Stimulated activated effector memory CD8-positive, alpha-beta T cell treated with anti-CD3 and anti-CD28 coated beads, Interleukin-12 subunit alpha, Interleukin-12 subunit beta, amount 100 ng/mL, for 72 hours (primary cell): ENCODE data around the gene THAP5.
A peak's percentile ranks its signal among the peaks of the same experiment; 100 is the strongest.

ENCODE experiments used
- ATAC-seq: fragments of 150-1000 bp; cut with Tn5 transposase; 2 replicates; pipeline ENCODE4 v1.10.0; 2021
- DNase-seq, 2 donors: peaks; one replicate each; pipeline ENCODE4 v3.0.0; 2021 to 2022; ENCODE audit warnings: low spot score in 2 of 2
- H3K27ac Mint-ChIP-seq: one replicate; pipeline ENCODE4 v1.8.0; 2022; ENCODE audit warnings: mild to moderate bottlenecking, mixed read lengths
- H3K36me3 Mint-ChIP-seq: one replicate; pipeline ENCODE4 v1.8.0; 2022; ENCODE audit warnings: mild to moderate bottlenecking, mixed read lengths
- H3K4me1 Mint-ChIP-seq: one replicate; pipeline ENCODE4 v1.8.0; 2022; ENCODE audit warnings: mixed read lengths
- H3K4me3 Mint-ChIP-seq: one replicate; pipeline ENCODE4 v1.8.0; 2022; ENCODE audit warnings: mild to moderate bottlenecking, mixed read lengths
- H3K9me3 Mint-ChIP-seq: one replicate; pipeline ENCODE4 v1.8.0; 2022; ENCODE audit warnings: mixed read lengths

Gene THAP5, protein sequence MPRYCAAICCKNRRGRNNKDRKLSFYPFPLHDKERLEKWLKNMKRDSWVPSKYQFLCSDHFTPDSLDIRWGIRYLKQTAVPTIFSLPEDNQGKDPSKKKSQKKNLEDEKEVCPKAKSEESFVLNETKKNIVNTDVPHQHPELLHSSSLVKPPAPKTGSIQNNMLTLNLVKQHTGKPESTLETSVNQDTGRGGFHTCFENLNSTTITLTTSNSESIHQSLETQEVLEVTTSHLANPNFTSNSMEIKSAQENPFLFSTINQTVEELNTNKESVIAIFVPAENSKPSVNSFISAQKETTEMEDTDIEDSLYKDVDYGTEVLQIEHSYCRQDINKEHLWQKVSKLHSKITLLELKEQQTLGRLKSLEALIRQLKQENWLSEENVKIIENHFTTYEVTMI

DNA sequence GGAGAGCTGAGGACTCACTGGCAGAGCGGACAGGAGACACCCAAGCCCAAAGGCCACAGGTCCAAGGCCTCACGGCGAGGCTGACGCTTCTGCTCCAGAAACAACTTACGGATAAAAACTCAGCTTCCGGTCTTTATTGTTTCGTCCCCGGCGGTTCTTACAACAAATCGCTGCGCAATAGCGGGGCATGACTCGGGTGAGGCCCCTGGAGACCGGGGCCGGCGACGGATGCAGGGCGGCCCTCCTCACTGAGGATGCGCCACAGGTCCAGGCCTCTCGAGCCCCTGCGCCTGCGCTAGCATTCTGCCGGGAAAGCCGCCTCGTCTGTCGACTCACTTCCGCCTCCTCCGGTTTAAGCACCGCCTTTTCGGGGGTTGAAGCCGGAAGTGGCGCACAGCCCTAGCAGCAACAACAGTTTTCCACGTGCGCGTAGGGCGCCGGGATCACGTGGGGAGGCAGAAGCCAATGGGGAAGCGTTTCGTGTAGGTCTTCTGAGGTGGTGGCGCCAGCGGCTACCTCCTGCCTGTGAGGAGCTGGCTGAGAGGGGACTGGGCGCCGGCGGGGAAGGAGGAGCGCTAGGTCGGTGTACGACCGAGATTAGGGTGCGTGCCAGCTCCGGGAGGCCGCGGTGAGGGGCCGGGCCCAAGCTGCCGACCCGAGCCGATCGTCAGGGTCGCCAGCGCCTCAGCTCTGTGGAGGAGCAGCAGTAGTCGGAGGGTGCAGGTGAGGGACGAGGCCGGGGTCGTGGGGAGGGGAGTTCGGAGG is at the start of gene THAP5, which contains the start of gene DNAJB9:
Gene THAP5 (minus strand): TSS at position 326 of the 765 bp plus-strand sequence. CDS start 137 bp downstream, at position 189.
Gene DNAJB9 (plus strand): TSS at position 494 of the 765 bp plus-strand sequence. CDS start 1,853 bp downstream, outside the sequence.
- ATAC-seq (peak; percentile 93), DNase-seq (peak; percentile 92 to 99)
- Mint-ChIP-seq H3K27ac (peak within 1 kb of the TSS; percentile 100), H3K36me3 (peaks cover 75% of the 10 kb centered on the region), H3K4me1 (peaks cover 35% of the 10 kb centered on the region), H3K4me3 (peak within 1 kb of the TSS; percentile 95), H3K9me3 (no peaks in the 10 kb centered on the region)

DNA sequence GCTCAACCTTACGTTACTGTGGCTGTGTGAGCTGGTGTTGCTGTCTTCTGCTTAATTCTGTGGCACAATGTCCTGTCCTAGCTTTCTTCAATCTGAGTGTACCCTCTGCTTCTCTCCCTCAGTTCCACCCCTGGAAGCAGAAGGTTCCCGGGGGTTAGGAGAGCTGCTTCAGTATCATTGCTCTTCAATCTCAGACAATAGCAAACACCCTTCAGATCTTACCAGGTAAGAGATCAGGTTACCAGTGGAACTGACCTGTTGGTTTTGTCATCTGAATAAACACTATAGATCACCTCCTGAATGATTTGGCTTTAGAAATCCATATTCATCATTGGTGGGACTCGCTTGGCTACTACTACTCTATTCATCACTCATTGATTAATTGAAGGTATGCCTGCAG is 48.5 kb upstream of the THAP5 start:
- Mint-ChIP-seq H3K9me3 (no peaks in the 10 kb centered on the region), H3K4me3 (no peak overlapping the region), H3K36me3 (no peaks in the 10 kb centered on the region), H3K4me1 (no peaks in the 10 kb centered on the region), H3K27ac (no peak overlapping the region)
- no peak for ATAC-seq
- DNase-seq: no peak

DNA sequence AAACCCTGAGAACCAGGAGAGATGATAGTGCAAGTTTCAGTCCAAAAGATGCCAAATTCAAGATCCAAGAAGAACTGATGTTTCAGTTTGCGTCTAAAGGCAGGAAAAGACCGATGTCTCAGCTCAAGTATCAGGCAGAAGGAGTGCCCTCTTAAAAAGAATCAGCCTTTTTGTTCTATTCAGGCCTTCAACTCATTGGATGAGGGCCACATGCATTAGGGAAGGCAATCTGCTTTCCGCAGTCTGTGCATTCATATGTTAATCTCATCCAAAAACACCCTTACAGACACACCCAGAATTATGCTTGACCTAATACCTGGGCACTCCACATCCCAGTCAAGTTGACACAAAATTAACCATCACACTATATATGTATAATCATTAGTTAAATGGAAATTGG is 45.4 kb upstream of the THAP5 start:
- Mint-ChIP-seq H3K27ac (no peak overlapping the region), H3K36me3 (no peaks in the 10 kb centered on the region), H3K9me3 (no peaks in the 10 kb centered on the region), H3K4me1 (no peaks in the 10 kb centered on the region), H3K4me3 (no peak overlapping the region)
- no peak for ATAC-seq
- DNase-seq: no peak

DNA sequence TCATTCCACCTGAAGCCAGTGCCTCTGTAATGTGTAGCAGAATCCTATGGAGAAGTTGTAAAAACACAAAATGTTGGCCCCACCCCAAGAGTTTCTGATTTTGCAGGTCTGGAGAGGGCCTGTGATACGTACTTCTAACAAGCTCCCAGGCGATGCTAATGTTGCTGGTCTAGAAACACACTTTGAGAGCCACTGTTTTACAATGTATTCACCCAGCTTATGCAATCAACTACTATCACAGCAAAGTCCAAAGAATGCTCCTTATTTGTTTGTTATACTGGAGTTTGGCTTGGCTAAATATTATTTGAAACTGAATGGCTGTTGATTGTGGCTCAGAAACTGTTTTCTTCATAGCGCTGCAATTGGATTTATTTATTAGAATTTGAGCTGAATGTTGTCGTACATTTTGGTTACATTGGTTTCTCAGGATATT is 44.5 kb upstream of the THAP5 start:
- DNase-seq (no peak), ATAC-seq (no peak)
- no peaks in the 10 kb centered on the region for H3K9me3 Mint-ChIP-seq
- no peaks in the 10 kb centered on the region for H3K4me1 Mint-ChIP-seq
- no peak overlapping the region for H3K4me3 Mint-ChIP-seq
- H3K27ac Mint-ChIP-seq: no peak overlapping the region
- H3K36me3 Mint-ChIP-seq: no peaks in the 10 kb centered on the region

DNA sequence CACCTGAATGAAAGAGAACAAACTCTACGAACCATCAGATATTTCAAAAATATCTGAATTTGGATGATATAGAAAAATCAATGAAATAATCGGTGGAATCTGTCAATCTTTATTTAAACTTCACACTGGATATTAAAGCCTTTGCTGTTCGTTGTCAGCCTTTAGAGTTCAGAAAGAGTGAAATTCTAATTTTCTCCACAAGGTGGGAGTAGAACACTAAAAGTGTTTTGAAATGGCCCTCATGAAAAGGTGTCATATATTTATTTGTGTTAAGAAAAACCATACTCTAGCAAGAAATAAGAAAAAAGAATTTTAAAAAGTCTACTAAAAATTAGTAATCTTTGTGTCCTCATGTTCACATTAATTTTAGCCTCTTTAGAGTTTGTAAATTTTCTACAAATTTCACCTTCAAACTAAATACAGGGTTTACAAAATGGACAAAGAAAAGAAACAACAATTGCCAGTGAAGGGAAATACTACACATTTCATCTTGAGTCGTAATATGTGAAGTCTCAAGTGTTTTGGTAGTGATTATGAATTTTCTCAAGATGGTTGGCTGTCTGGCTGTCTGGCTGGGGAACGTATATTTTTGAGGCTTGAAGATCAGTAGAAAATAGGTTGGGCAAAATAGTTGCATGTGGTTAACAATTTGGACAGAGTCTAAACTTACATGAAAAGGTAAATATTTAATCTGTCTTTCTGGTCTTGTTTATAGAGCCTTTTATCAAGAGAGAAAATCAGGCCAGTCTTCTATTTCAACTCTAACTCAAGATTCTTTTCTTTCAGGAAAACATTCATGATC is 43.8 kb upstream of the THAP5 start:
- Mint-ChIP-seq H3K4me3 (no peak overlapping the region), H3K27ac (no peak overlapping the region), H3K4me1 (no peaks in the 10 kb centered on the region), H3K36me3 (no peaks in the 10 kb centered on the region), H3K9me3 (no peaks in the 10 kb centered on the region)
- ATAC-seq (no peak), DNase-seq (no peak)

DNA sequence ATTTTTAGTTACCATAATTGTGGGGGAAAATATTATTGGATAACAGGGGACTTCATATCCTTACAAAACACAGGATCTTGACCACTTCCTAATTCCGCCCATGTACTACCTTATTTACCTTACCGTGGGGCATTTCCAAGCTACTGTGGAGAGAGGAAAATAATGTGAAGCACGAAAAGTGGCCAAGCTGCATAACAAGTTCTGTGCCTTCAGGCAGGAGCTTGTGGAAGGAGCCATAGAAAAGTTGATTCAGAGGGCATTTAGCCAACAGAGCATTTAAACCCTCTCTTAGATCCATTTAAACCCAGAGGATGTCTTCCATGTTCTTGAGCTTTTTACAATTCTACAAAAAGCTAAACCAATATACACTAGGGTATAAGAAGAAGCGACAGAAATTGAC is 41.8 kb upstream of the THAP5 start:
- ATAC-seq (no peak), DNase-seq (no peak)
- H3K9me3 Mint-ChIP-seq: no peaks in the 10 kb centered on the region
- H3K4me3 Mint-ChIP-seq: no peak overlapping the region
- H3K36me3 Mint-ChIP-seq: no peaks in the 10 kb centered on the region
- peaks cover 2% of the 10 kb centered on the region for H3K4me1 Mint-ChIP-seq
- H3K27ac Mint-ChIP-seq: no peak overlapping the region

DNA sequence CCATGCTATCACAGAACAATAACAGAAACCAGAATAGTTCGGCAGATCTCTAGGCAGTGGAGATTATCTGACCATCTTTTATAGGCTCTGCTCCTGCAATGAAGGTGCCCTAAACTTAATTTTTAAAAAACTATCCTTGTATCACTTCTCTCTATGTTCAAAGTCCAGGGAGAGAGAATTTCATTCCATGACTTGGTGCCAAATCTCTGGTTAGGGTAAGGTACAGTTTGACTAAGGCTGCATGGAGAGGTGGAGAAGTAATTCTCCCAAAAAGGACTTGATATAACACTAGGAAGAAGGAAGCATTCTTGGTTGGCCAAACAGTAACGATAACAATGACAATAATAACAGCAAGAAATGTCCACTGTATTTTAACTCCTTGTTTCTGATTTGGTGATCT is 40.1 kb upstream of the THAP5 start:
- Mint-ChIP-seq H3K36me3 (no peaks in the 10 kb centered on the region), H3K4me1 (peaks cover 6% of the 10 kb centered on the region), H3K27ac (no peak overlapping the region), H3K4me3 (no peak overlapping the region), H3K9me3 (no peaks in the 10 kb centered on the region)
- DNase-seq (no peak), ATAC-seq (no peak)

DNA sequence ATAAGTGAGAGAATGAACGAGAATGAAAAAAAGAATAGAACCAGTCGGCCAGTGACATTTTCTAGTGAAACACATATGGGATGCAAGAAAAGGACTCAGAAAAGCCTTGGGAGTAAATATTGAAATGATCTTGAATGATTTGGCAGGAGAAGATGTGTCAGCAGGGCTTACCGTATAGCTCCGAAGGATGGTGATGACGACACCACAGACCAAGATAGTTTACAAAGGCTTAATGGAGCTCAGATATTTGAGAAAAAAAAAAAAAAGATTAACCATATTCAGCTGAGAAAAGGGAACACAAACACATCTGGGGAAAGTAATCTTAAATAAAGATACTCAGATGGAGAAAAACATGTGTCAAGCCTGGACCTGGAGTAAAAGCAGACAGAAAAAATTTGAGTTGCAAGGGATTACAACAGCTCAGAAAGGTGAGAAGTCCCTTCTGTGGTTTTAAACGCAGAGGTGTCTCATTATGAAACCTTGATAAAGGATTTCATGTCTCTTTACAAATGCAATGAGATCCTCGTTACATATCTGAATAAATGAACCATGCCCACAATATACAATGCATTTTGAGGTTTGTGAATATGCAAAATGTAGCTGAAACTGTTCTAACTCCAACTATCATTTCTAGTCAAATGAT is 36.2 kb upstream of the THAP5 start:
- ATAC-seq (peak; percentile 75), DNase-seq (no peak)
- Mint-ChIP-seq H3K4me1 (peaks cover 6% of the 10 kb centered on the region), H3K4me3 (no peak overlapping the region), H3K27ac (no peak overlapping the region), H3K36me3 (no peaks in the 10 kb centered on the region), H3K9me3 (no peaks in the 10 kb centered on the region)

DNA sequence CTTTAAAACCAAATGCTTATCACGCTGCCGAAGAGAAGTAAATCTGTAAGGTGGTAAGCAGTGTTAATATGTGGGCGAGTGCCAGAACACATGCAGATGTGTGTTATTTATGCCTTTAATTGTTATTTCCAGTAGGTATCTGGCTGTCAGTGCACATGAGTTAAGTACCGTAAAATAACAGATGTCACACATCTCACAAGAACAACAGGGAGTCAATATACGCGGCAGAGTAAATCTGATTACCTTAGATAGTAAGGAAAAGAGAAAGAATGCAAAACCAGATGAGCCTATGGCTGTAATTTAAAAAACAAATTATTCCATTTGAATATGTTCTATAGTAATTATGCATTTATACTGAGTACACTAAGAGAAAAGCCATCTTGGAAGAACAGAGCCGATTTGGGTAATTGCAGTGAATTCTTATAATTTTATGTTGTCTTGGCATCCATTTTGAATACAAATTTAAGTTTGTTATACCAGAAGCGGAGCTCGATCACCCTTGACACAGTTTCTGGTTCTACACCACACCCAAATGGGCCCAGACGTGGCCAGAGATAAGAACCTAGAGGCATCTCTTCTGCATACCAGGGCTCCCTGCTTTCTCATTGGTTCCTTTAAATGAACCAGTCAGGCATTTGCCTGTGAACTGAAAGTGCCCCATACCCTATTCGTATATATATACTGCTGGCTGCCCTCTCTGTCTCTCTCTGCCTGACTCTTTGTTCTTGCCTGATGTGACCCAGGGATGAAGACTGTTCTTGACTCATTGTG is 35.0 kb upstream of the THAP5 start:
- H3K9me3 Mint-ChIP-seq: no peaks in the 10 kb centered on the region
- H3K36me3 Mint-ChIP-seq: no peaks in the 10 kb centered on the region
- DNase-seq: no peak
- ATAC-seq: no peak
- H3K27ac Mint-ChIP-seq: no peak overlapping the region
- peaks cover 6% of the 10 kb centered on the region for H3K4me1 Mint-ChIP-seq
- H3K4me3 Mint-ChIP-seq: no peak overlapping the region

DNA sequence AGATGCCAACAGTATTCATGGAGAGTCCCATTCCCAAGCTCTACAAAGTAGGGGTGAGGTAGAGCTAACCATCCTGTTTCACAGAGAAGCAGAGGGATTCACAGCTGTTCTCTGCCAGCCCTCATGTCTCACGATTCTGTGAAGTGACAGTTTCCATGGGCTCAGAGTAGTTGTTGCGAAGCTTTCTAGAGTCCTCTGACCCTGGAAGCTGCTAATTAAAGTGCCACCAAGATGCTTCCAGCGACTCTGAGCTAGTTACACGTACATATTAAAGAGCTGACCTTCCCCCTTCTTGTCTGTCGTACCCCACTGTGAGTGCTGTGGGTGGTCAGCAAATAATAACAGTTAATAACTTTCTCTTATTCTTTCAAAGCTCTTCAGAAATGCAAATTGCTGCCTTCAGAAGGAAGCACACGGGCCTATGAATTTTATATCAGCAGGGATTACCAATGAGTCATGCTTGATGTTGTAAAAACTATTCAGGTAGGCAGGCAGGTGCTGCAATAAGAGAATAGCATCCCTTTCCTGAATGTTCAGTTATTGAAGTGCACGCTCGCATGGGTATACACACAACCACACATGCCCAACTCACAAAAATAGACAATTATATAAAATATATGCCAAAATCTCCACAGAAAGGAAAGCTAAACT is 34.3 kb upstream of the THAP5 start:
- H3K9me3 Mint-ChIP-seq: no peaks in the 10 kb centered on the region
- H3K27ac Mint-ChIP-seq: no peak overlapping the region
- DNase-seq: no peak
- H3K4me3 Mint-ChIP-seq: no peak overlapping the region
- no peaks in the 10 kb centered on the region for H3K36me3 Mint-ChIP-seq
- H3K4me1 Mint-ChIP-seq: peaks cover 6% of the 10 kb centered on the region
- ATAC-seq: no peak

DNA sequence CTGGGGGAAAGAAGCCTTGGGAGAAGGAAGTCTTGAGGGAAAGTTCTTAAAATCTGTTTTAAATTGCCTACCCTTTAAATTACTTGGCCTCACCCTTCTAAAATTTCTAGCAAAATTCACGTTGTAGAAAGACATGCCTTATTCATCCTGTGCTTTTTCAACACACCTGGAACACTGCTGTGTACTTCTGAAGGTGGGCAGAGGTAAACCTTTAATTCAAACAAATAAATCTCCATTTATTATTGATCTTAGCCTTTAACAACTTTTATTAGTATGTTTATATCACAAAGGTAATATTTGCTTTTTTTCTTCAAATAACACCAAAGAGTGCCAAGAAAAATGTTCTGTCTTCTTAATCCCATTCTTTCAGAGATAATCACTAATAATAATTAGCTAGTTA is 30.9 kb upstream of the THAP5 start:
- H3K27ac Mint-ChIP-seq: no peak overlapping the region
- H3K4me1 Mint-ChIP-seq: no peaks in the 10 kb centered on the region
- no peak for DNase-seq

DNA sequence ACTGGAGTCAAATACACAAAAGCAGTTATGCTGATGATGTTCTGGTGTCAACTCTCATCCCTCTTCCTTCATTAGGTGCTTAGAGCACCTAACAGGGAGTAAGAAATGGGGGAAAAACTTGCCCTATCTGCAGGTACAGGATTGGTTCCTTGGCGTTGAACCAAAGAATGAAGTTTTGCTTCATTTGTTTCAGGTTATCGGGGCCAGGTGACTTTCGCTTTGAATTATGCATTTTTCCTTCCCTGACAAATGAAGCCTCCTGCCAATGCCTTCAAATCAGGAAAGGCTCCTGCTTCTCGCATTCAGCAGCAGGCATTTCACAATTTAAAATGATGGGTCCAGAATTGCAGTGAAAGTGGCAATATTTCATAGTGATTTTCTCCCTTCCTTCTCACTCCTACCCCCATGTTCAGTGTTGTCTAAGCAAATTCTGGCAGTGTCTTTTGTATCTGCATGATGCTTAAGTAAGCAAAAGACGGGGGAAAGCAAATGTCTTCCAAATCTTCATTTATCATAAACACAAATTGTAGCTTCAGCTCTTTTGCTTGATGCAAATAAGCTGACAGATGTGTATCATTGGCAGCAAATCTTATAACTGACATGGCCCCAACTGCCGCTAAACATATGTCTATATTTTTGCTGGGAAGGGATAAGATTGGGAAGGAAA is 29.5 kb upstream of the THAP5 start:
- Mint-ChIP-seq H3K4me1 (no peaks in the 10 kb centered on the region), H3K36me3 (peaks cover 2% of the 10 kb centered on the region), H3K27ac (no peak overlapping the region), H3K4me3 (no peak overlapping the region), H3K9me3 (no peaks in the 10 kb centered on the region)
- no peak for DNase-seq
- no peak for ATAC-seq

More for the DNA sequence above, 30.9 kb upstream of the THAP5 start:
- Mint-ChIP-seq H3K36me3 (no peaks in the 10 kb centered on the region), H3K4me3 (no peak overlapping the region), H3K9me3 (no peaks in the 10 kb centered on the region)
- no peak for ATAC-seq

DNA sequence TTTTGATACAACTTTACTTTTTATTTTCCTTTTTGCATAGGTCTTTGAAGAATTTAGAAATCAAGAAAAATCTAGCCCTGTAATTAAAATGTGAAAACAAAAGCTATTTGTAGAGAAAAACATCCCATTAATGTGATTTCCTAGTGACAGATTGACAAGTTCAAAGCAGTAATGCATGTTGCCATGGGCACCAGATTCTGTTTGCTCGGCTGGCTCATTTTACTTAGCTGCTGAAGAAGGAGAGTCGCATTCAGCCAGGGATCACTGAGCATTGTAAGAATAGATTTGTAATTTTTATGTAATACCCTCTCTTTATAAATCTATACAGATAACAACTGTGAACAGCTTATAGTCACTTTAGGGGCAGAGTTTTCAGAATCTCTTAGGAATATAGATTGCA is 28.6 kb upstream of the THAP5 start:
- Mint-ChIP-seq H3K4me3 (no peak overlapping the region), H3K4me1 (no peaks in the 10 kb centered on the region), H3K9me3 (no peaks in the 10 kb centered on the region), H3K36me3 (peaks cover 6% of the 10 kb centered on the region), H3K27ac (no peak overlapping the region)
- DNase-seq (no peak), ATAC-seq (no peak)
